Measurements from ENCODE around the gene ALG14. TPM values are rescaled to one million over a fixed set of nuclear protein-coding genes. Genes with fewer than 3 reads are reported as not detected.
"Not testable (repeated sequence)": the region's sequence is repeated elsewhere in the genome, so short reads cannot be mapped to it uniquely, and the experiment has no call there.

ALG14 gene, protein sequence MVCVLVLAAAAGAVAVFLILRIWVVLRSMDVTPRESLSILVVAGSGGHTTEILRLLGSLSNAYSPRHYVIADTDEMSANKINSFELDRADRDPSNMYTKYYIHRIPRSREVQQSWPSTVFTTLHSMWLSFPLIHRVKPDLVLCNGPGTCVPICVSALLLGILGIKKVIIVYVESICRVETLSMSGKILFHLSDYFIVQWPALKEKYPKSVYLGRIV
- 8.5 TPM for total RNA-seq

DNA sequence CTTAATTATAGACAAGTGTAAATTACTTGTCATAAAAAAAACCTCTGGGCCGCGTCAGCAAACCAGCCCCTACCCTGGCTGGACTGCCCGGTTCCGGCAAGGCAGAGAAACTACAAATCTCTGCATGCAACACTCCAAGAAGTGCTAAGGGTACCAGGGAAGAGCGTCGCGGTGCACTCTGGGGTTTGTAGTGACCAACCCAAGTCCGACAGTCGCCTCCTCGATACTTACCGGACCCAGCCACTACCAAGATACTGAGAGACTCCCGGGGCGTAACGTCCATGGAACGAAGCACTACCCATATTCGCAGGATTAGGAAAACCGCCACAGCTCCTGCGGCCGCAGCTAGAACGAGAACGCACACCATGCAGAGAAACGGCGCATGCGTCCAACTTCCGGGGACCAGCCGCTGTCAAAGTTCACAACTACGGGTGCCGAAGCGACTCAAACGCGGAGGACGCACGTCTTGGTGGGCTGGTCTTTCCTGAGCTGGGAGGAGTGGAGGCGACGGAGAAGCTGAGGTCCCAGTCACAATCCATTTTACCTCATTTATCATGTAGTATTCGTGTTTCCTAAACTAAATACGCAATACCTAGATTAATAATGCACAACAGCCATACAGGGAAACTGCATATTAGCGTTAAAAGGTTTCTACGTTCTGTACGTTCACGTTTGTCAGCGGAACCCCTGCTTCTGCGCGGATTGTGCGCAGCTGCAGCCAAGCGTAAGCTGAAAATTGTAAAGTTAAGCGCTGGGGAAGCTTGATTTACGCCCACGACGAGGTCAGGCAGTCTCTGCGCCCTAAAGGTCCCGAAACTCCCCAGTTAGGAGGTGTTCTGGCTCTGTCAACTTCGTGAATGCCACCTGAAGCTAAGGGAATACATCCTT is at the start of gene ALG14:
Gene ALG14 (minus strand): TSS at position 420 of the 888 bp plus-strand sequence. CDS start 53 bp downstream, at position 367.
- peak; percentile 95 for DNase-seq (ENCODE audit: low spot score)

DNA sequence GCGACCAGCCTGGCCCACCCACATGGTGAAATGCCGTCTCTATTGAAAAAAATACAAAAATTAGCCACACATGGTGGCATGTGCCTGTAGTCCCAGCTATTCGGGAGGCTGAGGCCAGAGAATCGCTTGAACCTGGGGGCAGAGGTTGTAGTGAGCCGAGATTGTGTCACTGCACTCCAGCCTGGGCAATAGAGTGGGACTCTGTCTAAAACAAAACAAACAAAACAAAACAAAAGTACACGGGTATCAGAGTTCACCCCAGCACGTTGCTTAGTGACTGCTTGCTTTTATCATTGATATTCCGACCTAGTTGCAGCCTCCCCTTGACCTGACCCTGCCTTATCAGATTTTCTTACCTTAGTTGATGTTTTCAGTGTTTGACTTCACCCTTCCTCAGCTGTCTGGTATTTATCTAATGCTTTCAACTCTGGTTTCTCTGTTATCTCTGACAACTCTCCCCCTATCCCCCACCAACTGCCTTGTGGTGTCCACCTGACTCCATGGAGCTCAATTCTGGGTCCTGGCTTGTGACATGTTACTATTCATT is 49.5 kb upstream of the ALG14 start:
- no peak for DNase-seq (ENCODE audit: low spot score)

DNA sequence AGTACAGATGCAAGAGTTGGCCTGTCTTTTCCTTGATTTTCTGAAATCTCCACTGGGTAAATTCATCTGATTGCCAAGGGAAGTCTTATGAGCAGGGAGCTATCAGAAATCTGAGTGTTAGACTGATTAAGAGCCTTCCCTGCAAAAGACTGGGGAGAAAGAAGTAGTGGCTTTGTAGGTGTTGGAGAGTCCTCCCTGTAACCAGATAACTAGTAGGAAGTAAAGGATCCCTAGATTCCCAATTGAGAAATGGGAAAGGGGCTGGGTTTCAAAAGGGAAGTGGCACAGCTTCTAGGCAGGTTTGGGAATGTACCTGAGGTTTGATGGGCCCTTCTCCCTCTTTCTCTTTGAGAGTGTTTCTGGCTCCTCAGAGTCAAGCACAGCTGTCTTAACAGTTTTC is 46.5 kb upstream of the ALG14 start:
- no peak for DNase-seq (ENCODE audit: low spot score)

DNA sequence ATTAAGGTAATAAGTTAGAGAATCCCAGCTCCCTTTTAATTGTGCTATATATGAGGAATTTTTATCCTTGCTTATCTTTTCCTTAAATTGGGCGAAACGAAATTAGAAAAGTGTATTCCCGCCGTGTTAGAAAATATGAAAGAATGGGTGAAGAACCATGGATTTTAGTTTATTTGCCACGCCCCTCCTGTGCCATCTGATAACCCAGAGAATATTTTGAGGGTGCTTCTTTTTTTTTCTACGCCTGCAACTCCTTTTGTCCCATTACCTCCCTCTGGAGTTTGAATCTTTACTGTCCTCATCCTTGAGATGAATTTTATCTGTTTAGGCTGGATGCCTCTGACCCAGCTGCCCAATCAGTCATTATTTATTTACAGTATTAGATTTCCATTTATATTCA is 46.0 kb upstream of the ALG14 start:
- no peak for DNase-seq (ENCODE audit: low spot score)

DNA sequence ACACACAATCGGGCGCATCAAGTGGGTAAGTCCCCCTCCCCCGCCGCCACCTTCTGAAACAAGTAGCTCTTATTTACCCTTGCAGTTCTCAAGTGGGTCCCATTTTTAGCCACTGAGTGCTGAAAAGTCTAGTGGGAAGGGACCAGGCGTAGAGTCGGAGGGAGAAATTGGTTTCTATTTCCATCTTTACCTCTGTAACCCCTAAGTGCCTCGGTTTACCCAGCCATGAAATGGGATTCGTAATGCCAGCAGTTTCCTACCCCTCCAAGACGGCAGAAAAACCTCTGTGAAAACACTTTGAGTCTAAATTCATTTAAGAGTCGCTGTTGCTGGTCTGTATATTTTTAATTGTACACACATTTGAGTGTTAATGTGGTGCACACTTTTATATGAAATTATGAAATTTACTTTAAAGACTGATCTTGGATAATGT is 45.3 kb upstream of the ALG14 start:
- no peak for DNase-seq (ENCODE audit: low spot score)

DNA sequence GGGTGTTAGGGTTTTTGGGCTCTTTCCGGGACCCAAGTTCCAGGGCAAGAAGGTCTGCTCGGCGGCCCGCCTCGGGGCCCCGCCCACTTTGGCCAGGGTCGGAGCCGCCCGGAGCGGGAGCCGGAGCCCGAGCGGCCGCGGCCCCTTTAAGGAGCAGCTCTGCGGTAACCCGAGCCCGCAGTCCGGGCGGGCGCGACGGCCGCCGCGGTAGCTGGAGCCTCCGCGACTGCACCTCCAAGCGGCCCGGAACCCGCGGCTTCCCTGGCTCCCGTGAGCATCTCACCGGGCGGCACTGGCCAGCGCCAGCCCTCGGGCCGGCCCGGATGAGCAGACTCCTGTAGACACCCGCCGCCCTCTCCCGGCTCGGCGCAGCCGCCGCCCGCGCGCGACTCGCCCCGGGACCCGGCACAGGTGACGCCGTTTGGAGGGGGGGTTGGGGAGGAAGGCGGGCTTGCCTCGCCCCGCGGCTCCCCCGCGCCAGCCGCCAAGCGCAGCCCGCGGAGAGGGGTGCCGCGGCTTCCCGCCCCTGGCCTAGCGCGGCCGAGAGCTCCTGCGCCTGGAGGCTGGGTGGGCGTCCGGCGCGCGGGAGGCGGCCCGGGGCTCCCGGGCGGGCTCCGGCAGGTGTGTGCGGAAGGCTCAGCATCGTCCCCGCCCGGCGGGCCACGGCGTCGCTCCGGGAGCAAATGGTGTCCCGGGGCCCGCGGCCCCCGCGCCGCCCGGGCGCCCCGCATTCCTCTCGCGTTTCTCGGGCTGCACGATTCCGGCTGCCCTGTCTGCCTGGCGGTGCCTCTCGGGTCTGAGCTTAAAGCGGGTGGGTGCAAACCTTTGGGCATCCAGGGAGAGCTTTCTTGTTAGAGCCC is 44.7 kb upstream of the ALG14 start, which contains the start of gene TLCD4:
Gene TLCD4 (plus strand): TSS at position 149 of the 860 bp plus-strand sequence. CDS start 26,547 bp downstream, outside the sequence.
- DNase-seq (ENCODE audit: low spot score) = peak; percentile 28

DNA sequence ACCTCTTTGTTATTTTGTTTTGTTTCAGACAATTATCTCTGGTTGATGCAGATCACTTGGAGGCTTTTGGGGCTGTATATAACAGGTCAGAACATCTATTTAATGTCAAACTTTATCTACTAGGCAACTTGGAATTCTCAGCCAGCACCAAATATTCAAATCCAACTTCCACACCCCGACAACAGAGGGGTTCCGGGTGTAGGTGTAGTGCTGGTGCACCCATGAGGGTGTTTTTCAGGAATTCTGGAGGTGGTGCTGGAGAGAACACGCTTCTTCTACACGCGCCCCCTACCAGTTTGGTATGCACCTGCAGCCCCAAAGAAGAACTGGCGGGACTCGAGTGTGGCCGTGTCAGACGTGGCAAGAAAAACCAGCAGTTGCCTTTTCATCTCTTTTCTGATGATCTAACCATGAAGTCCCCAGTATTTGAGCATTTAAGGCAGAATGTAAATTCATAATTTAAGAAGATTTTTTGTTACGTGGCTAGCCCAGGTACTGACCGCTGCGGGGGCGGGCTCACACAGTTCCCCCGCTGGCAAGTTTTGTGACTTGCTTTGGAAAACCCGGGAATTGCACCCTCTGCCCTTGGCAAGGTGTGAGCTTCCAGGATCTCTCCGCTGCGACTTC is 43.9 kb upstream of the ALG14 start:
- peak; percentile 53 for DNase-seq (ENCODE audit: low spot score)

DNA sequence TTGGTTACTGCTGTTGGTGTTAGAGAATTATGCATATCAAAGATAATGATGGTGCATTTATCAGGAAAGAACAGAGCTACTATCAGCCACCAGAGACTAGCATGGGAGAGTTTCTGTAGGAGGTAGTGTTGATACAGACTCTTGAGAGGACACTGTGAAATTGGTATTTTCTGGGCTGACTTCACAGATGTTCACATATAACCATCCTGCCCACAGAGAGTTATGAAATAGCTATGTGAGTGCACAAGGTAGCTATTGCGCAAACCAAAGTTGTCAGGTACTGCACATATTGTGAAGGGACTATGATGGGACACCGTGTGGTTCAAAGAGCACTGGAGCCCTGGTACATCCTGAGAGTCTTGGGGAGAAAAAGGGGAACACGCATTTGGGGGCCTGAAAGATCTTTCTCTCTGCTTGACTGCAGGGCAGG is 43.0 kb upstream of the ALG14 start:
- DNase-seq (ENCODE audit: low spot score) = no peak

DNA sequence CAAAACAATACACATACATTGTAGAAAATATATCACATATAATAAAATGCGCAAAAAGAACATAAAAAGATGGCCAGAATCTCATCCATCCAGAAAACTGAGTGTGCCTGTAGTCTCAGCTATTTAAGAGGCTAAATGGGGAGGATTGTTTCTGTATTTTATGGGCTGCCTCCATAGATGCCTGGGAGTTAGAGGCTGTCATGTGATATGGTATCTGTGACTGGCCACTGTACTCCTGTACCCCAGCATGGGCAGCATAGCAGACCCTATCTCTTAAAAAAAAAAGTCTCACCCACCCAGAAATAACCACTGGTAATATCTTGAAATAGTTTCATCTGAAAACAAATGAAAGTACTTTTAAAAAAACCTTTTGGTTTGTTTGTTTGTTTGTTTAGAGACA is 40.9 kb upstream of the ALG14 start:
- DNase-seq (ENCODE audit: low spot score) = no peak

DNA sequence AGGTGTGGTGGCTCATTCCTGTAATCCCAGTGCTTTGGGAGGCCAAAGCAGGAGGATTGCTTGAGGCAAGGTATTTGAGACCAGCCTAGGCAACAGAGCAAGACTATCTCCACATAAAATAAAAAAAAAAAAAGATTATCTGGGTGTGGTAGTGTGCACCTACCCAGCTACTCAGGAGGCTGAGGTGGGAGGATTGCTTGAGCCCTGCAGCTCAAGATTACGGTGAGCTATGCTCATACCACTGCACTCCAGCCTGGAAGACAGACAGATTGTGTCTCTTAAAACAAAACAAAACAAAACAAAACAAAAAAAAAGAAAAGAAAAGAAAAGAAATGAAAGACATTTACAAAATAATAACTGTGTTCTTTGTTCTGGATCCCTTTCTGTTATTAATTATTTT is 38.3 kb upstream of the ALG14 start:
- no peak for DNase-seq (ENCODE audit: low spot score)

DNA sequence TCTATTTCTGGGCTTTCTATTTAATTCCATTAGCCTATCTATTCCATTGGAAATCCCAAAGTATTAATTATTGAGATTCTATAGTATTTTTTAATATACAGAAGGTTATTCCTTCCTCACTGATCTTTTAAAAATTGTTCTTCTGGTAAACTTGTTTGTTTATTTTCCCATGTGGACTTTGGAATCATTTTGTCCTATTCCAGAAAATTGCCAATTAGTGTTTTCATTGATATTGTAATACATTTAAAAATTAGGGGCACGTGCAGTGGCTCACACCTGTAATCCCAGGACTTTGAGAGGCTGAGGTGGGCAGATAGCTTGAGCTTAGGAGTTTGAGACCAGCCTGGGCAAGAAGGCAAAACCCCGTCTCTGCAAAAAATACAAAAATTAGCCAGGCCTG is 36.0 kb upstream of the ALG14 start:
- DNase-seq (ENCODE audit: low spot score) = no peak

DNA sequence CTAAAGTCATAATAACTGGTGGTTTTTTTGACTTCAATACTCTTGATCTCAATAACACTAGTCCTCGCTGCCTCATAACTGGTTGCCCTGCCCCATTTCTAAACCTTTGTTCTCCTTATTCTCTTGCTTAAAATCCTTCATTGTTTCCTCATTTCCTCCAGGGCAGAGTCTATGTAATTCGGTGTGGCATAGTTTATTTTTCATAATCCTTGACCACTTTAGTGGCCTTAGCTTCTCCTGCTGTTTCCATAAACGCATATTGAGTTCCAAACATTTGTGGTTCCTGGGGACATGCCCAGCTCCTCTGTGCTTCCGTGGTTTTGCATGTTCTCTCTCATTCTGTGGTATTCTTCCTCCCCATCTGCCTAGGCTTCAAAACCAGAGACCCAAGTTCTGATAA is 25.4 kb upstream of the ALG14 start:
- DNase-seq (ENCODE audit: low spot score) = no peak

DNA sequence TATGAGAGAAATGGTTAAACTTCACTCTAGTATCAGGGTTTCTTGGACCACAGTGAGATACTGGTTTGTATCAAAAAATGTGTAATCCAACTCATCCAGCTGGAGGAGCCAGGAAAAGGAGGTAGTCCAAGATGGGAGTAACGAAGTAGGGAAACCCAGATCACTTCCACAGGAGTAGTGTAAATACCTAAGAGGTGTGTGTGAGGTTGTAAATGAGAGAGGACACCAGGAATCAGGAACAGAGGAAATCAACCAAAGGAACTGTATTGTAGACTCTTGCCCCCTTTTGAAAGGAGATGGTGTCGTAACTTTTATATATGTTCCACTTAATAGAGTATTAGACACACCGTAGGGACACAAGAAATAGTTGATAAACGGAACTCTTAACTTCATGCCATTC is 24.7 kb upstream of the ALG14 start:
- DNase-seq (ENCODE audit: low spot score) = no peak

DNA sequence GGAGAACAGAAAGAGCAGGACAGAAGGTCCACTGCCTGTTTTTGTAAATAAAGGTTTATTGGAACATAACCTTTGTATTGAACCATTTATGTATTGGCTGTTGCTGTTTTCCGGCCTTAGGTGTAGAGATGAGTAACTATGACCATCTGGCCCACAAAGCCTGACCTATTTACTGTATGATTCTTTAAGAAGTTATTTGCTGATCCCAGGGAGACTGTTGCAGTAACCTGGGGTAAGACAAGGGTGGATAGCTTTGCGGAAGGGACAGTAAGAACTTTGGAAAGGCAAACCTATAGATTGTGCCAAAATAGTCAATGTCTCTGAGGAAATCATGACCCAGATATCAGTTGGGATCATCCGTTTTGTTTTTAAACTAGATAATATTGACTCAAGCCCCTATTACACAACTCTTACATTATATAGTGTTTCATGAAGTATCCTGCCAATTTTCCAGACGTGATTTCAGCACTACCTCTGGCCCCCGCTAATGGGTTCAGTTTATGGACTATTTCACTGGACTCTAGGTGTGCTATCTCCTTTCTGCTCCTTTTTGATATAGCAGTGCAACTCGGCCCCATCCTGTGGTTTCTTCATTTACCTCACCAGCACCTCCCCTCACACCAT is 23.6 kb upstream of the ALG14 start:
- no peak for DNase-seq (ENCODE audit: low spot score)

DNA sequence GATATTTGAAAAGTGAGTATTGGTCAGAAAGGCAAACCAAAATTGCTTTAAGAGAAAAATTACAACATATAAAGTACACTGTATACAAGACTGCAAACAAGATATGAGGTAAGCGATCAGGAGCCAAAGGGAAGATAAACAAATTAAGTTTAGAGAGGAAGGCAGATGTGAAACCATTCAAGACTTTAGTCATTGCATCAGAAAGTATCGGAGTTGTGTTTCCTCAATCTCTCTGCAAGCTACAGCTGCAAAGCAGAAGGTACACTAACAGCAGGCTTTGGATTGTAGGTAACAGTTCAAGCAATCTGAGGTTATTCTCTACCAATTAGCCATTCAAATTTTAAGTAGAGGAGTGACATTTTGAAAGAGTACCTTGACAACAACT is 23.1 kb upstream of the ALG14 start:
- no peak for DNase-seq (ENCODE audit: low spot score)

DNA sequence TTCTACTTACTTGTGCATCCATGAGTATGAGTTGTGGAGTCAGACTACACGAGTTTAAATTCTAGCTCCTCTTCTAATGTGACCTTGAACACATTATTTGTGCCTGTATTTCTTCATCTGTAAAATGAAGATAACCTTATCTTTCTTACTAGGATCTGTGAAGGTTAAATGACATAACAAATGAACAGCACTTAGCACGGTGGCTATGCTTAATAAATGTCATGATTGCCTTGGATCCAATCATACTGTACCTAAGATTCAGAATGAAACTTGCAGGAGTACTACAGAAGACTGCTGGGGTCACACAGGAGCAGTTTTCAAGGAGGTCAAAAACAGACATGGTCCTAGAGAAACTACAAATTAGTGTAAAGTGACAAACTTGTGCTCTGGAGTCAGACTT is 22.2 kb upstream of the ALG14 start:
- no peak for DNase-seq (ENCODE audit: low spot score)

DNA sequence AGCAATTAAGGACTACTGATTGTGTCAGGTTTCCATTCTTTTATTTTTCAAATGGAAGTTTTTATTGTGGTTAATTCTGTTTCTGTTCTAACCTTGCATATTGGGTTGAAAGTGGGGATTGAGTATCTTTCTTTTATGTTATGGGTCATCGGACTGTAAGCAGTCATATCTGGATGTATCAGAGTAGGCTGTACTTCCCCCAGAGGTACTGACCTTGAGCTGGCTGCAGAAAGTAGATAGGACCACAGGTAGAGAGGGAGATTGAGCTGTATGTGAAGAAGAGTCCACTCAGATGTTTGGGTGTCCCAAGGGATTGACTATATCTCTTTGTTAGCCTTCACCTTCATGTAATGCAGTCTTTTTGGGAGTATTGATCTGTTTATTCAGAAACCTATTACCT is 20.5 kb upstream of the ALG14 start:
- DNase-seq (ENCODE audit: low spot score) = no peak

DNA sequence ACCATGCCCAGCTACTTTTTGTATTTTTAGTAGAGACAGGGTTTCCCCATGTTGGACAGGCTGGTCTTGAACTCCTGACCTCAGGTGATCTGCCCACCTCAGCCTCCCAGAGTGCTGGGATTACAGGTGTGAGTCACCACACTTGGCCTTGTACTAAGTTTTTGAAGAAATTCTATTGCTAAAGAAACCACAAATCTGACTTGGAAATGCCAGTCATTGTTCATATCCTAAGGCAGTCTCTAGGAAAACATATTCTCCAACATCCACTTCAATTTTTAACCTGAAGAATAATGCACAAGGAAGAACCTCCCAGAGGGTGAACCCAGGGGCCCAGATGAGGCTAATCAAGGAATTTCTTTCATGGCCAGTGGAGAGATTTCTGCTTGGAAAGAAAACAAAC is 20.1 kb upstream of the ALG14 start:
- DNase-seq (ENCODE audit: low spot score) = not testable (repeated sequence)

DNA sequence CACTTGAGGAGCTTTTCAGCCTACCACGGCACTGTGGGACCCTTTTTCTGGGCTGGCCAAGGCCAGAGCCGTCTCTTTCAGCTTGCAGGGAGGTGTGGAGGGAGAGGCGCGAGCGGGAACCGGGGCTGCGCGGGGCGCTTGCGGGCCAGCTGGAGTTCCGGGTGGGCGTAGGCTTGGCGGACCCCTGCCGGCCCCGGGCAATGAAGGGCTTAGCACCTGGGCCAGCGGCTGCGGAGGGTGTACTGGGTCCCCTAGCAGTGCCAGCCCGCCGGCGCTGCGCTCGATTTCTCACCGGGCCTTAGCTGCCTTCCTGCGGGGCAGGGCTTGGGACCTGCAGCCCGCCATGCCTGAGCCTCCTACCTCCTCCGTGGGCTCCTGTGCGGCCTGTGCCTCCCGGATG is 18.5 kb upstream of the ALG14 start:
- DNase-seq (ENCODE audit: low spot score) = not testable (repeated sequence)

DNA sequence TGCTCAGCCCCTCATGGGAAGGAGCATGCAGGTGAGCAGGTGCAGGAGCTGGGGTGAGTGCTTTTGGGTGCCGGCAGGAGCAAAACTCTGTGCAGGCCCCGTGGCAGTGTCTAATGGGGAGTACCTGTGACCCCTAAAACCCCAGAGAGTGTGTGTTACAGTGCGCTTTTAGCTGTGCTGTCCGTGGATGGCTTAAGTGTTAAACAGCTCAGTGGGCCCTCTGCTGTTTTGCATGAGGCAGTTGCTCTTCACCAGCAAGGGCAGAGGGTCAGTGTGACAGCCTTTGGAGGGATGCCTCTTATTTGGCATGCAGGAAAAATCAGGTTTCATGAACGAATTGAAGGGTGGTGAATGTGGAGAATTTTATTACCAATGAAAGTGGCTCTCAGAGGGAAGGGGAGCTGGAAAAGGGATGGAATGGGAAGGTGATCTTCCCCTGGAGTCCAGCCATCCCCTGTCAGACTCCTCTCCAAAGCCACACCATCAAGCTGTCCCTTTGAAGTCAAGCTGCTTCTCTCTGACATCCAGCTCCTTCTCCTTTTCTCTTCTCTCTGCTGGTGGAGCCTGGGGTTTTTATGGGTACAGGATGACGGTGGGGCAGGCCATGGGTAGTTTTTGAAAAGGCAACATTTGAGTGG is 17.0 kb upstream of the ALG14 start:
- no peak for DNase-seq (ENCODE audit: low spot score)

Data from mucosa of gallbladder (tissue), 1 donor.